ENCODE results near the gene RFX5.

RFX5 gene

GRCh38 chr1:151377150-151377884 lies 30.3 kb upstream of the RFX5 start:
- in situ Hi-C loops (cut with HindIII; ENCODE audit: low sequenced_read_pairs): no loop called here

DNA sequence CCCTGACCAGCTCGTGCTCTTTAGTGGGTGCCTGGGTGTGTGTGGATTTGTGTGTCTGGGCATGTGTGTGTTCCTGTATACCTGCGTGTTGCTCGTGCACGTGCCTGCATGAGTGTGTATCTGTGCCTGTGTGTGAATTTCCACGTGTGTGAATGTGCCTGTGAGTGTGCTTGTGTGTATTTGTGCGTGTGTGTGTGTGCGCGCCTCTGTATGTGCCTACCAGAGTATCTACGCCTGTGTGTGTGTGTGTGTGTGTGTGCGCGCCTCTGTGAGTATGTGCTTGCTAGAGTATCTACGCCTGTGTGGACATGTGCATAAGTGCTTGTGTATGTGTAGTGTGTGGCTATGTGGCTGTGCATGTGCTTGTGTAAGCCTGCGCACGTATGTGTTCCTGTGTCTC lies 26.1 kb upstream of the RFX5 start:
- in situ Hi-C loops (cut with HindIII; ENCODE audit: low sequenced_read_pairs): no loop called here
- no peak for DNase-seq (ENCODE audit: low read depth, low spot score)
- H3K4me3 ChIP-seq (ENCODE audit: low read depth, low read length): no peak overlapping the region
- TF ChIP-seq, protein P1, sequence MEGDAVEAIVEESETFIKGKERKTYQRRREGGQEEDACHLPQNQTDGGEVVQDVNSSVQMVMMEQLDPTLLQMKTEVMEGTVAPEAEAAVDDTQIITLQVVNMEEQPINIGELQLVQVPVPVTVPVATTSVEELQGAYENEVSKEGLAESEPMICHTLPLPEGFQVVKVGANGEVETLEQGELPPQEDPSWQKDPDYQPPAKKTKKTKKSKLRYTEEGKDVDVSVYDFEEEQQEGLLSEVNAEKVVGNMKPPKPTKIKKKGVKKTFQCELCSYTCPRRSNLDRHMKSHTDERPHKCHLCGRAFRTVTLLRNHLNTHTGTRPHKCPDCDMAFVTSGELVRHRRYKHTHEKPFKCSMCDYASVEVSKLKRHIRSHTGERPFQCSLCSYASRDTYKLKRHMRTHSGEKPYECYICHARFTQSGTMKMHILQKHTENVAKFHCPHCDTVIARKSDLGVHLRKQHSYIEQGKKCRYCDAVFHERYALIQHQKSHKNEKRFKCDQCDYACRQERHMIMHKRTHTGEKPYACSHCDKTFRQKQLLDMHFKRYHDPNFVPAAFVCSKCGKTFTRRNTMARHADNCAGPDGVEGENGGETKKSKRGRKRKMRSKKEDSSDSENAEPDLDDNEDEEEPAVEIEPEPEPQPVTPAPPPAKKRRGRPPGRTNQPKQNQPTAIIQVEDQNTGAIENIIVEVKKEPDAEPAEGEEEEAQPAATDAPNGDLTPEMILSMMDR (IDR thresholded peaks at IDR 0.05; ENCODE audit: low read depth, low read length): no peak

More at GRCh38 chr1:151377150-151377884, 30.3 kb upstream of the RFX5 start:
- no peak for DNase-seq (ENCODE audit: low read depth, low spot score)
- TF ChIP-seq, protein P1 (IDR thresholded peaks at IDR 0.05; ENCODE audit: low read depth, low read length): no peak
- H3K4me3 ChIP-seq (ENCODE audit: low read depth, low read length): no peak overlapping the region

- TF ChIP-seq, protein P1 (IDR thresholded peaks at IDR 0.05; ENCODE audit: low read depth, low read length): no peak
- in situ Hi-C loops (cut with HindIII; ENCODE audit: low sequenced_read_pairs): no loop called here
- peak; percentile 56 for DNase-seq (ENCODE audit: low read depth, low spot score)
- peak within 1 kb of the TSS; percentile 32 for H3K4me3 ChIP-seq (ENCODE audit: low read depth, low read length)
Measured at GRCh38 chr1:151372058-151372934, 25.2 kb upstream of the RFX5 start, which contains the start of gene SELENBP1. SELENBP1 (minus strand) TSS chr1:151372705; CDS start chr1:151372641, 64 bp downstream.

DNA sequence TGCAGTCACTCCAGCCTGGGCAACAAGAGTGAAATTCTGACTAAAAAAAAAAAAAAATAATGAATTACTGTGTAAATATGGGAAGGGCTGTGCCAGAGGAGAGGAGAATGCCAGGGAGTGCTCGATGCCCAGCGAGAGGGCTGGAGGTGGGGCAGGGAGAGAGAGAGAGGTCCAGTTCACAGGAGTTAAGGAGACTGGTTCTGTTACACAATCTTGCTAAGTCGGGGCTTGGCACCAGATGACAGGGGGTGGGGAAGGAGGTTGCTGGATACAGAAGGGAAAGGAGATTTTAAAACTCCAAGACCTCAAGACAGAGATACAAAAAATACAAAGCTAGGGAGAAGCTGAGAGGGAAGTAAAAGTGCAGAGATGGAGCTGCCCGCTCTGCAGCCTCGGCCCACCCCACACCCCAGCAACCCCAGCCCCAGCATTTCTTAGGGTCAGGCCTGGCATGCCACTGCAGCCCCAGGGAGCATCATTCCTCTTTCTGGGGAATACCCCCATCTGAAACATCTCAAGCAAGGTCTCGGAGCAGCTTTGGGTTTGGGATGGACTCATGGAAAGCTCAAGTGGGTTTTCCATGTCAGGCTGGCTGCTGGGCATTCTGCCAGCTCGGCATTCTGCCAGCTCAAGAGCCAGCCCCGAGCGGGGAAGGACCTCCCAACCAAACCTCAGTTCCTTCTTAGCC lies 24.5 kb upstream of the RFX5 start:
- in situ Hi-C loops (cut with HindIII; ENCODE audit: low sequenced_read_pairs): no loop called here
- no peak overlapping the region for H3K4me3 ChIP-seq (ENCODE audit: low read depth, low read length)
- TF ChIP-seq, protein P1 (IDR thresholded peaks at IDR 0.05; ENCODE audit: low read depth, low read length): no peak
- DNase-seq (ENCODE audit: low read depth, low spot score): peak; percentile 10

- TF ChIP-seq, protein P1 (IDR thresholded peaks at IDR 0.05; ENCODE audit: low read depth, low read length): no peak
- in situ Hi-C loops (cut with HindIII; ENCODE audit: low sequenced_read_pairs): no loop called here
- no peak for DNase-seq (ENCODE audit: low read depth, low spot score)
- H3K4me3 ChIP-seq (ENCODE audit: low read depth, low read length): no peak overlapping the region
Measured at GRCh38 chr1:151370211-151370911, 23.3 kb upstream of the RFX5 start.

GRCh38 chr1:151369621-151370048 lies 22.6 kb upstream of the RFX5 start:
- in situ Hi-C loops (cut with HindIII; ENCODE audit: low sequenced_read_pairs): no loop called here
- TF ChIP-seq, protein P1 (IDR thresholded peaks at IDR 0.05; ENCODE audit: low read depth, low read length): no peak
- no peak overlapping the region for H3K4me3 ChIP-seq (ENCODE audit: low read depth, low read length)

More at GRCh38 chr1:151369621-151370048, 22.6 kb upstream of the RFX5 start:
- DNase-seq (ENCODE audit: low read depth, low spot score): no peak

All from astrocyte of the spinal cord (primary cell).